GM18873 (cell line): ENCODE measurements around the gene FANCG.

ENCODE experiments used
- ATAC-seq: cut with Tn5 transposase; IDR thresholded peaks from one replicate; pipeline ENCODE4 v1.9.1; 2021; ENCODE audit warnings: mild to moderate bottlenecking, moderate library complexity, moderate number of reproducible peaks; ENCODE audit not compliant: unreplicated experiment, low FRiP score

Gene FANCG

GRCh38 chr9:35027374-35027773 is 52.4 kb downstream of the FANCG start:
- ATAC-seq = no peak

- ATAC-seq = no peak
These were observed 53.1 kb downstream of the FANCG start for GRCh38 chr9:35026671-35027070.
